Ecto neural progenitor cell (in vitro differentiated cells): ENCODE results near the gene SRPX.

ENCODE experiments used
- DNase-seq: peaks from one replicate; pipeline ENCODE4 v3.0.0-alpha.2; 2018; ENCODE audit warnings: low spot score

SRPX gene

GRCh38 chrX:38138157-38138891, 82.3 kb downstream of the SRPX start:
- DNase-seq: no peak

- DNase-seq: no peak
These were observed 91.3 kb downstream of the SRPX start for GRCh38 chrX:38129366-38129765.

GRCh38 chrX:38127961-38128360, 92.7 kb downstream of the SRPX start:
- no peak for DNase-seq

- DNase-seq: no peak
These were observed 94.5 kb downstream of the SRPX start for GRCh38 chrX:38126179-38126578.

GRCh38 chrX:38124000-38124399, 96.7 kb downstream of the SRPX start:
- no peak for DNase-seq

GRCh38 chrX:38117485-38117884, 103.2 kb downstream of the SRPX start:
- no peak for DNase-seq

GRCh38 chrX:38116706-38117105, 104.0 kb downstream of the SRPX start:
- DNase-seq: no peak

GRCh38 chrX:38112566-38112965, 108.1 kb downstream of the SRPX start:
- DNase-seq: no peak

- DNase-seq: no peak
These were observed 109.5 kb downstream of the SRPX start for GRCh38 chrX:38111196-38111595.

GRCh38 chrX:38110231-38110630, 110.4 kb downstream of the SRPX start:
- DNase-seq: no peak

- DNase-seq: no peak
These were observed 111.4 kb downstream of the SRPX start for GRCh38 chrX:38109042-38109898.

GRCh38 chrX:38108364-38108763, 112.3 kb downstream of the SRPX start:
- DNase-seq: no peak

GRCh38 chrX:38106991-38107655, 113.5 kb downstream of the SRPX start:
- DNase-seq: no peak

- DNase-seq: no peak
These were observed 115.4 kb downstream of the SRPX start for GRCh38 chrX:38105216-38105725.

GRCh38 chrX:38103857-38104812, 116.5 kb downstream of the SRPX start:
- no peak for DNase-seq

- DNase-seq: no peak
These were observed 117.8 kb downstream of the SRPX start for GRCh38 chrX:38102875-38103274.

GRCh38 chrX:38102240-38102639, 118.4 kb downstream of the SRPX start:
- DNase-seq: no peak

- DNase-seq: no peak
These were observed 121.0 kb downstream of the SRPX start for GRCh38 chrX:38099688-38100087.
